Activated naive CD8-positive, alpha-beta T cell treated with anti-CD3 and anti-CD28 coated beads, Interleukin-2, amount 10 ng/mL, durations not matched to agents 7 days and 5 days (primary cell): ENCODE results near the gene DEK. TPM values are rescaled to one million over a fixed set of nuclear protein-coding genes. Genes with fewer than 3 reads are reported as not detected.
A peak's percentile ranks its signal among the peaks of the same experiment; 100 is the strongest.
"Not testable (repeated sequence)": the region's sequence is repeated elsewhere in the genome, so short reads cannot be mapped to it uniquely, and the experiment has no call there.

Source experiments
- ATAC-seq: fragments of 150-1000 bp; cut with Tn5 transposase; one replicate; pipeline ENCODE4 v1.10.0; 2021; ENCODE audit warnings: low read depth, moderate library complexity
- POLR2A ChIA-PET: fragments of 350-600 bp; sonication (Branson Sonifier 250); formaldehyde crosslinking; loops from one replicate; lab custom pipeline; 2021; ENCODE audit warnings: antibody characterized with exemption; lab: Charles Lee
- DNase-seq: peaks from one replicate; pipeline ENCODE4 v3.0.0; 2021
- H3K27ac Mint-ChIP-seq: one replicate; pipeline ENCODE4 v1.8.0; 2022; ENCODE audit warnings: mild to moderate bottlenecking, mixed read lengths
- H3K27me3 Mint-ChIP-seq: one replicate; pipeline ENCODE4 v1.8.0; 2022; ENCODE audit warnings: mild to moderate bottlenecking, moderate library complexity, mixed read lengths
- H3K36me3 Mint-ChIP-seq: one replicate; pipeline ENCODE4 v1.8.0; 2021; ENCODE audit warnings: mild to moderate bottlenecking, mixed read lengths
- H3K4me1 Mint-ChIP-seq: one replicate; pipeline ENCODE4 v1.8.0; 2021; ENCODE audit warnings: mixed read lengths
- H3K4me3 Mint-ChIP-seq: one replicate; pipeline ENCODE4 v1.8.0; 2022; ENCODE audit warnings: mild to moderate bottlenecking, moderate library complexity, mixed read lengths
- H3K9me3 Mint-ChIP-seq: one replicate; pipeline ENCODE4 v1.8.0; 2021; ENCODE audit warnings: mixed read lengths
- total RNA-seq, 2 experiments: library from RNA; stranded (reverse); gene quantifications; one replicate each; pipeline ENCODE4 v1.2.3, GENCODE V29; 2021

The DEK gene
- total RNA-seq, 2 experiments from 2014 or later, result 204 to 218 TPM

DNA sequence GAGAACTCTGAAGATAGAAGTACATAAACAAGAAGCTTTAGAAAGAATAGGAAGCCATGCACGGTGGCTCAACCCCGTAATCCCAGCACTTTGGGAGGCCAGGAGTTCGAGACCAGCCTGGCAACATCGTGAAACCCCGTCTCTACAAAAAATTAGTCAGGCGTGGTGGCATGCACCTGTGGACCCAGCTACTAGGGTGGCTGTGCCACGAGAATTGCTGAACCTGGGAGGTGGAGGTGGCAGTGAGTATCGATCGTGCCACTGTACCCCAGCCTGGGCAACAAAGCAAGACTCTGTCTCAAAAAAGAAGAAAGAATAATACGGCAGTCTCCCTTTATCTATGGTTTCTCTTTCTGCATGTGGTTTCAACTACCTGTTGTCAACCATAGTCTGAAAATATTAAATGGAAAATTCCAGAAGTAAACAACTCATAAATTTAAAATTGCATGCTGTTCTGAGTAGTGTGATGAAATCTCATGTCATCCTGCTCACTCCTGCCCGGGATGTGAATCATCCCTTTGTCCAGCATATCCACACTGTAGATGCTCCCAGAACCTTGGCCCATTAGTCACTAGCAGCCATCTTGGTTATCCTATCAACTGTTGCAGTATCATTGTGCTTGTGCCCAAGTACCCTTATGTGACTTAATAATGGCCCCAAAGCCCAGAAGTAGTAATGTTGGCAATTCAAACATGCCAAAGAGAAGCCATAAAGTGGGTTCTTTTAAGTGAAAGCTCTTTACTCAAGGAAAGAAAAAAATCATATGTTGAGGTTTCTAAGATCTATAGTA is 22.1 kb downstream of the DEK start:
- no peak overlapping the region for H3K4me3 Mint-ChIP-seq
- peaks cover 14% of the 10 kb centered on the region for H3K9me3 Mint-ChIP-seq
- peak overlapping the region; percentile 58 for H3K27ac Mint-ChIP-seq
- DNase-seq, result no peak
- POLR2A ChIA-PET, result interaction anchor here (0.8 to 1.0 kb wide), 2 partner anchors 11 to 42 kb away, joined by 4 to 5 read pairs; no protein-coding TSS in a partner anchor
- peaks cover 44% of the 10 kb centered on the region for H3K4me1 Mint-ChIP-seq
- no peak for ATAC-seq
- H3K36me3 Mint-ChIP-seq, result peaks cover 76% of the 10 kb centered on the region
- H3K27me3 Mint-ChIP-seq, result no peaks in the 10 kb centered on the region

DNA sequence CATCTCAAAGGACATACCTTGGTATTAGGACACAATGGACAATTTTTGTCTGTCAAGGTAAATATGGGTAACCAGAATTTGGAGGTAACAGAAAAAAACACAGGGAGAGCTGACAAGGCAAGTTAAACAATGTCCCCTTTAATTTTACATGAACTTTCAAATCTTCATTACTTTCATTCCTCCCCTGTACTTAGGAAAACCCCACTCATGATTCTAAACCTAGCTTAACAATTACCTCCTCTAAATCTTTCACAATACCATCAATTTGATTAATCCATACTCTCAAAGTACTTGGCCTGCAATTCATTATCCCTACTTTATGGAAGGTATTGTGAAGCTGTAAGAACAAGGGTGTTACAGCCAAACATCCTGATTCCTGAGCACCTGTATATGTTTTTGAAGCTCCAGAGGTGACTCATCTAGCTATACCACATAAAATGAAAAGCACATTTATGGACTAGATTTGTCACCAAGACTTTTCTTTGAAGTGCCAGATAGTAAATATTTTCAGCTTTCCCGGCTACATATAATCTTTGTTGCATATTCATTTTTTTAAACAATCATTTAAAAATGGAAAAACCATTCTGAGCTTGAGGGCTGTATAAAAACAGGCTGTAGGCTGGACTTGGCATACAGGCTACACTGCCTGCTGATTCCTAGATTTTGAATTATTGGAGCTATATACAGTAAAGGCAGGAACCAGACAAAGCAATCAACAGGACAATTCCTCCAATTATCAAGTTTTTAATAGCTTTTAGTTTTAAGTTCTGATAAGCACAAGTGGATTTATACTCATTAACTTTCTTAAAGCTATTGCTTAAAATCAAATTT is 22.9 kb downstream of the DEK start:
- peaks cover 70% of the 10 kb centered on the region for H3K36me3 Mint-ChIP-seq
- peaks cover 12% of the 10 kb centered on the region for H3K9me3 Mint-ChIP-seq
- no peak overlapping the region for H3K4me3 Mint-ChIP-seq
- no peaks in the 10 kb centered on the region for H3K27me3 Mint-ChIP-seq
- peak overlapping the region; percentile 21 for H3K27ac Mint-ChIP-seq
- POLR2A ChIA-PET, result interaction anchor here (0.6 to 1.0 kb wide), 3 partner anchors 12 to 41 kb away, joined by 4 to 5 read pairs (median 5); no protein-coding TSS in a partner anchor
- peaks cover 38% of the 10 kb centered on the region for H3K4me1 Mint-ChIP-seq
- ATAC-seq (no peak), DNase-seq (no peak)

DNA sequence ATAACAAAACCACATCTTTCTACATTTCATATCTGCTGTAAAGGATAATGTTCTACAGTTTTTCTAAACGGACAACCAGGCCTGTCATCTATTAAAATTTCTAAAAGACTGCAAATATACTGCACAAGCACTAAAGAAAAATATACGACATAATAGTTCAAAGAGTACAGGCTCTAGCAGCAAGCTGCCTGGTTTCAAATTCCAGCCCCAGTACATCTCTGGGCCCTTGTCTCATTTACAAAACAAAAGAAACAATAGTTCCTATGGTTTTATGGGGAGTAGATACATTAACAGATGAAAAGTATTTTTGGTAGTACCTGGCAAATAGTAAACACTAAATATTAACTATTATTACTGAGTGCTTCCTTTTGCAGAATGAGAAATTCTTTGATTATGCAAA is 24.1 kb downstream of the DEK start:
- H3K36me3 Mint-ChIP-seq, result peaks cover 69% of the 10 kb centered on the region

DNA sequence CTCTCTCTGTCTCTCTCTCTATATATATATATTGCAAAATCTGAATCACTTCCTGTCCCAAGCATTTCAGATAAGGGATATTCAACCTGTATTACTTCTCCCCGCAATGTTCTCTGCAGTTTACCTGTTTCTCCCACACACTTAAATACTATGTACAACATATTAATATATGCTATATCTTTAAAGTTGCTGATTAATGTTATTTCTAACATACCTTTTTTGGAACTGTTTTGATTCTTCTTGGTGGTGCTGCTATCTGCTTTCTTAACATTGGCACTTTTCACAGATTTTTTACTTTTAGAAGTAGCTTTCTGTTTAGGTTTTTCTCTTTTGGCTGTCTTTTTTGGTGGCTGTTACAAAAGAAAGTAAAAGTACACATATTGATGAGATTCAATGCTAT is 27.2 kb downstream of the DEK start:
- no peak overlapping the region for H3K27ac Mint-ChIP-seq
- POLR2A ChIA-PET, result interaction anchor here (0.7 kb wide), 1 partner anchor 30 kb away, joined by 5 read pairs; no protein-coding TSS in a partner anchor
- H3K4me3 Mint-ChIP-seq, result no peak overlapping the region

More for the DNA sequence above, 24.1 kb downstream of the DEK start:
- peaks cover 29% of the 10 kb centered on the region for H3K4me1 Mint-ChIP-seq
- DNase-seq, result no peak
- POLR2A ChIA-PET, result no interaction called here
- H3K27ac Mint-ChIP-seq, result no peak overlapping the region
- no peaks in the 10 kb centered on the region for H3K27me3 Mint-ChIP-seq
- H3K4me3 Mint-ChIP-seq, result no peak overlapping the region
- peaks cover 5% of the 10 kb centered on the region for H3K9me3 Mint-ChIP-seq
- no peak for ATAC-seq

DNA sequence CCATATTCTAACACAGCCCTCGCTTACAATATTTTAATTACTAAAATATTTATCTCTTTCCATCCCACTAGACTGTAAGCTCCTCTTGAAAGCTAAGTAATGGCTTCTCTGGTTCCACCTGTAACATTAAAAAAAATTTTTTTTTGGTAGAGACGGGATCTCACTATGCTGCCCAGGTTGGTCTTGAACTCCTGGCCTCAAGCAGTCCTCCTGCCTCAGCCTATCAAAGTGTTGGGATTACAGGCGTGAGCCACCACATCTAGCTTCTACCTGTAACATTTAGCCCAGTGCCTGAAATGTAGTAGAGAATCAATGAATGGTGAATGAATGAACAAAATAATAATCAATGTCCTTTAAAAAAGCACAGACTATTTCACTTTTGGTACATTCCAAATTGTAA is 28.8 kb downstream of the DEK start:
- ATAC-seq, result no peak
- no peak overlapping the region for H3K27ac Mint-ChIP-seq
- peaks cover 18% of the 10 kb centered on the region for H3K9me3 Mint-ChIP-seq
- no peak for DNase-seq
- H3K4me1 Mint-ChIP-seq, result peaks cover 23% of the 10 kb centered on the region
- peaks cover 74% of the 10 kb centered on the region for H3K36me3 Mint-ChIP-seq
- H3K27me3 Mint-ChIP-seq, result no peaks in the 10 kb centered on the region
- H3K4me3 Mint-ChIP-seq, result no peak overlapping the region
- POLR2A ChIA-PET, result no interaction called here

More for the DNA sequence above, 27.2 kb downstream of the DEK start:
- Mint-ChIP-seq H3K27me3 (no peaks in the 10 kb centered on the region), H3K4me1 (peaks cover 22% of the 10 kb centered on the region), H3K9me3 (peaks cover 11% of the 10 kb centered on the region), H3K36me3 (peaks cover 68% of the 10 kb centered on the region)
- ATAC-seq (no peak), DNase-seq (no peak)

DNA sequence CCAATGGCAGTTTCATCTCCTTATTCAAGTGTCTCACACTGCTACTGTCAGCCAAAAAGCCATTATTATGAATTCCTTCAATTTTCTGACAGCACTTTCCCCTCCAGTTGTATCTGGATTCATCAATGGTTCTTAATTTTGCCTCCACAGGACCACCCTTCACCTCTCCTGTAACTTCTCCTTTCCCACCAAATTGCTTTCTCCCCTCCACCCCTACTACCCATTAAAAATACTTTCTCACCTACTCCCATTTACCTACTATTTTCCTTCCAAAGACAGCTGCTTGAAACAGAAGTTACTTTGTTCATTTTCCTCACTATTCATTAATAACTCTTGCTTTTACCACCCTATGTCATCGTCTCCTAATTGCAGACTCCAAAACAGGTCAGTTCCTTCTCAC is 29.8 kb downstream of the DEK start:
- POLR2A ChIA-PET, result no interaction called here
- Mint-ChIP-seq H3K4me1 (peaks cover 25% of the 10 kb centered on the region), H3K9me3 (peaks cover 19% of the 10 kb centered on the region), H3K27me3 (no peaks in the 10 kb centered on the region), H3K36me3 (peaks cover 81% of the 10 kb centered on the region), H3K4me3 (no peak overlapping the region), H3K27ac (peak overlapping the region; percentile 38)
- ATAC-seq (no peak), DNase-seq (no peak)

DNA sequence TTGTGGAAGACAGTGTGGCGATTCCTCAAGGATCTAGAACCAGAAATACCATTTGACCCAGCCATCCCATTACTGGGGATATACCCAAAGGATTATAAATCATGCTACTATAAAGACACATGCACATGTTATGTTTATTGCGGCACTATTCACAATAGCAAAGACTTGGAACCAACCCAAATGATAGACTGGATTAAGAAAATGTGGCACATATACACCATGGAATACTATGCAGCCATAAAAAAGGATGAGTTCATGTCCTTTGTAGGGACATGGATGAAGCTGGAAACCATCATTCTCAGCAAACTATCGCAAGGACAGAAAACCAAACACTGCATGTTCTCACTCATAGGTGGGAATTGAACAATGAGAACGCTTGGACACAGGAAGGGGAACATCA is 30.6 kb downstream of the DEK start:
- H3K27ac Mint-ChIP-seq, ATAC-seq, POLR2A ChIA-PET, H3K4me3 Mint-ChIP-seq, H3K27me3 Mint-ChIP-seq, DNase-seq: not testable (repeated sequence)
- H3K9me3 Mint-ChIP-seq, result peaks cover 19% of the 10 kb centered on the region
- H3K36me3 Mint-ChIP-seq, result peaks cover 84% of the 10 kb centered on the region
- H3K4me1 Mint-ChIP-seq, result peaks cover 26% of the 10 kb centered on the region

DNA sequence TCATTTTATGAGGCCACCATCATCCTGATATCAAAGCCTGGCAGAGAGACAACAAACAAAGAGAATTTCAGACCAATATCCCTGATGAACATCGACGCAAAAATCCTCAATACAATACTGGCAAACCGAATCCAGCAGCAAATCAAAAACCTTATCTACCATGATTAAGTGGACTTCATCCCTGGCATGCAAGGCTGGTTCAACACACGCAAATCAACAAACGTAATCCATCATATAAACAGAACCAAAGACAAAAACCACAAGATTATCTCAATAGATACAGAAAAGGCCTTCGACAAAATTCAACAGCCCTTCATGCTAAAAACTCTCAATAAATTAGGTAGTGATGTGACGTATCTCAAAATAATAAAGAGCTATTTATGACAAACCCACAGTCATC is 32.5 kb downstream of the DEK start:
- H3K27ac Mint-ChIP-seq, ATAC-seq, DNase-seq, H3K27me3 Mint-ChIP-seq, H3K4me3 Mint-ChIP-seq, POLR2A ChIA-PET: not testable (repeated sequence)
- H3K4me1 Mint-ChIP-seq, result peaks cover 31% of the 10 kb centered on the region
- peaks cover 88% of the 10 kb centered on the region for H3K36me3 Mint-ChIP-seq
- peaks cover 19% of the 10 kb centered on the region for H3K9me3 Mint-ChIP-seq

DNA sequence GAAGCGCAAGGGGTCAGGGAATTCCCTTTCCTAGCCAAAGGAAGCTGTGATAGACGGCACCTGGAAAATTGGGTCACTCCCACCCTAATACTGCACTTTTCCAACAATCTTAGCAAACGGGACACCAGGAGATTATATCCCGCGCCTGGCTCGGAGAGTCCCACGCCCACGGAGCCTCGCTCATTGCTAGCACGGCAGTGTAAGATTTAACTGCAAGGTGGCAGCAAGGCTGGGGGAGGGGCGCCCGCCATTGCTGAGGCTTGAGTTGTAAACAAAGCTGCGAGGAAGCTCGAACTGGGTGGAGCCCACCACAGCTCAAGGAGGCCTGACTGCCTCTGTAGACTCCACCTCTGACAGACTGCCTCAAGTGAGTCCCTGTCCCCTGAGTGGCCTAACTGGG is 35.7 kb downstream of the DEK start:
- H3K27ac Mint-ChIP-seq, H3K27me3 Mint-ChIP-seq, DNase-seq, H3K4me3 Mint-ChIP-seq, POLR2A ChIA-PET, ATAC-seq: not testable (repeated sequence)
- H3K36me3 Mint-ChIP-seq, result peaks cover 67% of the 10 kb centered on the region
- H3K4me1 Mint-ChIP-seq, result peaks cover 29% of the 10 kb centered on the region
- H3K9me3 Mint-ChIP-seq, result peaks cover 12% of the 10 kb centered on the region

DNA sequence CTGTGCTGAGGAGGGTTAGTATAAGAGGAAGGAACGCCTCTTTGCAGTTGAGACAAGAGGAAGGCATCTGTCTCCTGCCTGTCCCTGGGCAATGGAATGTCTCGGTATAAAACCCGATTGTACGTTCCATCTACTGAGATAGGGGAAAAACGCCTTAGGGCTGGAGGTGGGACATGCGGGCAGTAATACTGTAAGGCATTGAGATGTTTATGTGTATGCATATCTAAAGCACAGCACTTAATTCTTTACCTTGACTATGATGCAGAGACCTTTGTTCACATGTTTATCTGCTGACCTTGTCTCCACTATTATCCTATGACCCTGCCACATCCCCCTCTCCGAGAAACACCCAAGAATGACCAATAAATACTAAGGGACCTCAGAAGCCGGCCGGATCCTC is 37.2 kb downstream of the DEK start:
- H3K27me3 Mint-ChIP-seq, ATAC-seq, H3K4me3 Mint-ChIP-seq, H3K27ac Mint-ChIP-seq, DNase-seq, POLR2A ChIA-PET, H3K9me3 Mint-ChIP-seq: not testable (repeated sequence)
- H3K4me1 Mint-ChIP-seq, result peaks cover 22% of the 10 kb centered on the region
- peaks cover 56% of the 10 kb centered on the region for H3K36me3 Mint-ChIP-seq

DNA sequence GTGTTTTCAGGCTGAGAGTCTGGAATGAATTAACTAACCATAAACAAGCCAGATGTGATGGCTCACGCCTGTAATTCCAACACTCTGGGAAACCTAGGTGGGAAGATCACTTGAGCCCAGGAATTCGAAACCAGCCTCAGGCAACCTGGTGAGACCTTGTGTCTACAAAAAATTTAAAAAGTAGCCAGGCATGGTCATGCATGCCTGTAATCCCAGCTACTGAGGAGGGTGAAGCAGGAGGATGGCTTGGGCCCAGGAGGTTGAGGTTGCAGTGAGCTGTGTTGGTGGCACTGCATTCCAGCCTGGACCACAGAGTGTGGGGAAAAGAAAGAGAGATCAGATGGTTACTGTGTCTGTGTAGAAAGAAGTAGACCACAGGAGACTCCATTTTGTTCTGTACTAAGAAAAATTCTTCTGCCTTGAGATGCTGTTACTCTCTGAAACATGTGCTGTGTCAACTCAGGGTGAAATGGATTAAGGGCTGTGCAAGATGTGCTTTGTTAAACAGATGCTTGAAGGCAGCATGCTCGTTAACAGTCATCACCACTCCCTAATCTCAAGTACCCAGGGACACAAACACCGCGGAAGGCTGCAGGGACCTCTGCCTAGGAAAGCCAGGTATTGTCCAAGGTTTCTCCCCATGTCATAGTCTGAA is 37.8 kb downstream of the DEK start:
- Mint-ChIP-seq H3K36me3 (peaks cover 52% of the 10 kb centered on the region), H3K27ac (peak overlapping the region; percentile 31), H3K4me1 (peaks cover 19% of the 10 kb centered on the region)
- not testable (repeated sequence) for H3K4me3 Mint-ChIP-seq, DNase-seq, ATAC-seq, H3K27me3 Mint-ChIP-seq, H3K9me3 Mint-ChIP-seq
- POLR2A ChIA-PET, result interaction anchor here (0.6 kb wide), 1 partner anchor 606 kb away, joined by 3 read pairs; no protein-coding TSS in a partner anchor

DNA sequence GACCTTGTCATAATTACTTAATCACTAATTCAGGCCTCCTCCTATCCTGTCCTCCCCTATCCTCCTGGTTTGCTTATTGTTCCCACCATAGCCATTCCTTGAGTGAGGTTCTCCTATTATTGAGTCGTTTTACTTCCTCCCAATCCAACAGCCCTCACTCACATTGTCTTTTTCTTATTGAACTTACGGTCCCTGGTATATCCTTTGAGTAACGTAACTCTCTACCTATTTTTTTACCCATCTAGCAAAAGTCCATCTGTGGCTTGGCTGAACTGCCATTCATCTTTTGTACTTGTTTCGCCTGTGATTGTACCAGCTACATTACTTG is 43.1 kb downstream of the DEK start:
- H3K27ac Mint-ChIP-seq, result no peak overlapping the region
- no peak for ATAC-seq
- H3K36me3 Mint-ChIP-seq, result peaks cover 20% of the 10 kb centered on the region
- no peaks in the 10 kb centered on the region for H3K9me3 Mint-ChIP-seq
- H3K27me3 Mint-ChIP-seq, result no peaks in the 10 kb centered on the region
- POLR2A ChIA-PET, result no interaction called here
- no peak for DNase-seq
- no peak overlapping the region for H3K4me3 Mint-ChIP-seq
- peaks cover 2% of the 10 kb centered on the region for H3K4me1 Mint-ChIP-seq

DNA sequence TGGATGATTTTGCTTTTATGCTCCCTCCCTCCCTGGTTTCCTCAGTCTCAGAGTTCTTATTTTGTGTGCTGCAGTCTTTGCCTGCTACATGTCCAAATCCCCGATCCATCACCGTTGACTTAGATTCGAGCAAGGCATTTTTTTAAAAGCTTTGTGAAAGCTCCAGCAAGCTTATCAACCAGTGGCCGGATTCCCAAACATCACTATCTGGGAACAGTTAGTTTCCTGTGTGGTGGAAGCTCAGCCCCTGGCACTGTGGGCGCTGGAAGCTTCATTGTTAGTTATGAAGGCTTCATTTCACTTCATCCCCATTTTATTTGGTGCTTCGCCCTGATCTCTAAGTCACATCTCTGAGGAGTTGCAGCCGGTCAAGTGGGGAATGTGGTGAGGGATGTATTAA is 44.7 kb downstream of the DEK start:
- H3K27me3 Mint-ChIP-seq, result no peaks in the 10 kb centered on the region
- no peak overlapping the region for H3K4me3 Mint-ChIP-seq
- ATAC-seq (no peak), DNase-seq (no peak)
- H3K36me3 Mint-ChIP-seq, result peaks cover 15% of the 10 kb centered on the region
- POLR2A ChIA-PET, result no interaction called here
- H3K4me1 Mint-ChIP-seq, result no peaks in the 10 kb centered on the region
- H3K9me3 Mint-ChIP-seq, result no peaks in the 10 kb centered on the region
- H3K27ac Mint-ChIP-seq, result no peak overlapping the region
